Ovary (tissue), 3 donors: Measurements from ENCODE around the gene SLC35A4.

Source experiments
- POLR2A ChIP-seq: fragments of 450-650 bp; IDR thresholded peaks from one replicate; pipeline ENCODE4 v1.6.1; 2017; ENCODE audit warnings: antibody characterized with exemption, mild to moderate bottlenecking, moderate library complexity
- TF ChIP-seq, protein P1 (sequence below), 3 donors: fragments of 450-650 bp in 2 of 3; fragments of 200-600 bp in 1 of 3; IDR thresholded peaks; one replicate each; pipeline versions ENCODE4 v1.5.1 to v1.8.0; 2016 to 2022; ENCODE audit warnings: antibody characterized with exemption in 3 of 3, mild to moderate bottlenecking in 1 of 3
- donor health status: DM: no; HTN: no; CAD: no.

DNA sequence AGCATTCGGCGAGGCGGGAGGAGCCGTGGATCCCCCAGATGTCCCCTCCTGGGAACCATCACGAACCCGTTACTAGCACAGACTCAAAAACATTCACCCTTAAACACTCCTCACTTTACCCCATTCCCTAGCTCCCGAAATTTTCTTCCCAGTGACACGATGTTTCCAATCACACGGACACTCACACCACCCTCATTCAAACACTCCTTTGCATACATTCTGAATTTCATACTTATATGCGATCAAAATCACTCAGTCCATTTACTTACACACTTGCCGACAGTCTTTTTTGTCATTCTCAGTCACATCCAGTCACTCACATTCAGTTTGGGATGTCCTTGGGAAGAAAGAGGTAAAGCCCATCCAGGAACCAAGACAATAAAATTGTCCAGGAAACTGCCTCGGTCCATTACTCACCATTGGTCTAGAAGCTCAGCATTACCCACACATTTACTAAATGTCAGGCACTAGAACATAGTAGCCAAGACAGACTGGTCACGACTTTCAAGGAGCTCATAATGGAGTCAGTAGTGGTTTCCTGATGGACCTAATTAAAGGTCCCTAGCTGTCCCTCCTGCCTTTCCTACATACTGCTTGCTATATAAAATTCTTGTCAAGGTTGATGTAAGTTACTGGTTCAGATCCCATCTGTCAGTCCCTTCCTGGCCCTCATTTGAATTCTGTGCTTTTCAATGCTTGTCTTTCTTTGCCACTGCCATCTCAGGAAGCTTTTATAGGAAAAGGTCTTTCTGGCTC lies 574 bp downstream of the SLC35A4 start:
- TF ChIP-seq, protein P1, sequence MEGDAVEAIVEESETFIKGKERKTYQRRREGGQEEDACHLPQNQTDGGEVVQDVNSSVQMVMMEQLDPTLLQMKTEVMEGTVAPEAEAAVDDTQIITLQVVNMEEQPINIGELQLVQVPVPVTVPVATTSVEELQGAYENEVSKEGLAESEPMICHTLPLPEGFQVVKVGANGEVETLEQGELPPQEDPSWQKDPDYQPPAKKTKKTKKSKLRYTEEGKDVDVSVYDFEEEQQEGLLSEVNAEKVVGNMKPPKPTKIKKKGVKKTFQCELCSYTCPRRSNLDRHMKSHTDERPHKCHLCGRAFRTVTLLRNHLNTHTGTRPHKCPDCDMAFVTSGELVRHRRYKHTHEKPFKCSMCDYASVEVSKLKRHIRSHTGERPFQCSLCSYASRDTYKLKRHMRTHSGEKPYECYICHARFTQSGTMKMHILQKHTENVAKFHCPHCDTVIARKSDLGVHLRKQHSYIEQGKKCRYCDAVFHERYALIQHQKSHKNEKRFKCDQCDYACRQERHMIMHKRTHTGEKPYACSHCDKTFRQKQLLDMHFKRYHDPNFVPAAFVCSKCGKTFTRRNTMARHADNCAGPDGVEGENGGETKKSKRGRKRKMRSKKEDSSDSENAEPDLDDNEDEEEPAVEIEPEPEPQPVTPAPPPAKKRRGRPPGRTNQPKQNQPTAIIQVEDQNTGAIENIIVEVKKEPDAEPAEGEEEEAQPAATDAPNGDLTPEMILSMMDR (IDR thresholded peaks at IDR 0.05): no peak
- TF ChIP-seq POLR2A: no peak
